Left forelimb (tissue), 1 donor: ENCODE data around the gene GIT1.
"Not testable (repeated sequence)": the region's sequence is repeated elsewhere in the genome, so short reads cannot be mapped to it uniquely, and the experiment has no call there.

Experiments used
- DNase-seq: peaks from one replicate; pipeline ENCODE4 v3.0.0-alpha.2; 2018; ENCODE audit warnings: low spot score

The GIT1 gene

DNA sequence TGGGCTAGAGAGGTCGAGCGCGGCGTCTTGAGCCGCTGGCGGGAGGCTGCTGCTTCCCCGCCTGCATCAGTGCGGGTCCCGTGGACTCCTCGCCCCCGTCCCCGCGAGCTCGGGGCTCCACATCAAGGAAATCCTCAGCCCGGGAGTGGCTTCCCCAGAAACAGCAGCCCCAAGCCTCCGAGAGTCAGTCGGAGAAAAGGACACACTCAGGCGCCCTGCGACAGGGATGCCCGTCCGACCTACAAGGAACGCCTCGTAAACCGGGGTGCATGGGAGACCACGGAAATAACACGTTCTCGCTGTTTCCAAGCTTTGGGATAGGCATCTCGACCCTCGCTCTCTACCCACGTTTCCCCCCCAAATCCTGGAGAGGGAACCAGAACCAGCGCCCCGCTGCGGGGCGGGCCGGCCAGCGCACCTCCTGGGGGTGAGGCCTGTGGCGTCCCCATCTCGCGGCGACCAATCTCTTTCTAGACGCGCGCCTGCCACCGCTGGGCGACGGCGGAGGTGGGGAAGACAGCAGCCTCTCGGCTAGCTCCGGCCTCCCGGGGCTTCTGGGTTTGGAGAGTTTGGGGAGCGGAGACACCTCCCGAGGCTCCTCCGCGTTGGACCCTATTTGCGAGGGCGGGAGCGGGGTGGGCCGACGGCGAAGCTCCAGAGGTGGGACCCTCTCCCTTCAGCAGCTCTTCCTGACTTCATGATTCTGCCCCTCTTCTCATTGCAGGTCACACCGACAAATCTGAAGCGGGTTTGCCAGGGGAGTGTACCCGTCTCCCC lies 21.7 kb downstream of the GIT1 start:
- peak; percentile 73 for DNase-seq

DNA sequence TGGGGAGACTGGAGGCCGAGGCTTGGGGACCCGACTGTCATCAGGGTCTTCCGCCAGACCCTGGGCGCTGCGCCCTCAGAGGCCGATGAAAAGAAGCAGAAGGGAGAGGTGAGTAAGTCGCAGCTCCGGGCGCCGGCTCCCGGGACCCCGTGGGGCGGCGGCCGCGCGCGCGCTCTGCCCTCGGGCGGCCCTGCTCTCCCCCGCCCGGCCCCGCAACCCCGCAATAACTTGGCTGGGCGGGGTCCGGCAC lies 22.2 kb downstream of the GIT1 start:
- no peak for DNase-seq

DNA sequence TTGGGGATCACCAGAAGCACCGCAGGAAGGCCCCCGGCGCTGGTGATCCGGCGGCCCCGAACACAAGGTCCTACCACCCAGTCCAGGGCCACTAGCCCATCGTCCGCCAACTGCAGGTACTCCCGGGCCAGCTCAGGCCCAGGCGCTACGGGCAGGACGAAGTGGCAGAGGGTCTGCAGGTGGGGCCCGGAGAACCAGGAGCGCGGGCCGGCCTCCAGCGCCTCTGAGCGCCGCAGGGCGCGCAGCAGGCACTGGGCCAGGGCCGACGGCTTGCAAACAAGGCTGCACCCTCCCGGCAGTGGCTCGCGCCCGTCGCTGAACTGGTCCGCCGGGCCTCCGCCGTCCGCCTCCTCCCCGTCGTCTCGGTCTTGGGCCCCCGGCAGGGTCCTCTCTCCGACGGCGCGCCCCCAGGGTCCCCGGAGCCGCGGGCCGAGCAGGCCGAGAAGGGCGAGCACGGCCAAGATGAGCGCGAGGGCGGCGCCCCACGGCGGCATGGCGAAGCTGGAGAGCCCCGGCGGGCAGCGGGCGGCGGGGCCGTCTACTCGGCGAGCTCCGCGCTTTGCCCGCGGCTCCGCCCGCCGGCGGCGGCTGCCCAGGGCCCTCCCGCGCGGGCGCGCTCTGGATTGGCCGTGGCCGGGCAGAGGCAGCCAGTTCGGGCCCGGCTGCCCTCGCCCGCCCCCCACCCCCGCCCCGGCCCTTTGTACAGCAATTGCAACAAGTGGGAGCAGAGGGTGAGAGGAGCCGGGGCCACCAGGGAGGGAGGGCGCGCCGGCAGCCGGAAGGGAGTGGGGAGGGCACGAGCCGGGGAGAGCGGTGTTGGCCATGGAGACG lies 22.8 kb downstream of the GIT1 start, which contains the start of gene ABHD15:
Gene ABHD15, minus strand, starts transcription at position 565 of the 831 bp plus-strand sequence. Its CDS starts 71 bp downstream, at position 494.
- DNase-seq: peak; percentile 78

DNA sequence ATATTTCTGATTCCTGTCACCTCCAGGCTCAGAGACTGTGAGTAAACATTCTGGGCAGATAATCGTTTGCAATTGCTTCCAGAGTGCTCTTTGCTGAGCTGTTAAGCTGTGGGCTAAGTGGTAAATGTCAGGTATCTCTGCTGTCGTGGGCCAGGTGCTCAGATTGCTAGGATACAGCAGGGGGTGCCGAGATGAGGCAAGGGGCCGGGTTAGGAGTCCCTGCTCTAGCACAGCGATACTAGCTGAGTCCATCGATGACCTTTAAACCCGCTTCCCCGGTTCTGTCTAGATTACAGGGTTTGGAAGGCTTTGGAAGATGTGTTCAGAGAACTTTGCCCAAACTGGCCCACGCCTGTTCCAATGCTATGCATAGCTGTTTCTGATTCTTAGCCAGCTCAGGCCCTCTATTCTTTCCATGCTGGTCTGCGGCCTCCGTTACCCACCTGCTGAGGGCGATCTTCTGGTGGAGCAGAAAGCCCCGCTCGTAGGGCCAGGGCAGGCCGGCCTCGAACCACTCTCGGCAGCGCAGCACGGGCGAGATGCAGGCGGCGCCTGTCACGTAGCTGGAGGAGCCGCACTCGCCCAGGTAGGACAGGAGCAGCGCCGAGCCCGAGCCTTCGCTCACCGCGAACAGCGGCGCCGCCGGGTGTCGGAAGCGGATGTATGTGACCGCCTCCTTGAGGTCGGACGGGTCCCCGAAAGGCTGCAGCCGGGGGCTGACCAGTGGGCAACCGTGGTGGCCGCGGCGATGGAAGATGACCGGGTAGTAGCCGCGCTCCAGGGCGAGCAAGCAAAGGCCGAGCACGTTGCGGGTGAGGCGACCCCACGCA lies 23.6 kb downstream of the GIT1 start:
- DNase-seq: peak; percentile 64

DNA sequence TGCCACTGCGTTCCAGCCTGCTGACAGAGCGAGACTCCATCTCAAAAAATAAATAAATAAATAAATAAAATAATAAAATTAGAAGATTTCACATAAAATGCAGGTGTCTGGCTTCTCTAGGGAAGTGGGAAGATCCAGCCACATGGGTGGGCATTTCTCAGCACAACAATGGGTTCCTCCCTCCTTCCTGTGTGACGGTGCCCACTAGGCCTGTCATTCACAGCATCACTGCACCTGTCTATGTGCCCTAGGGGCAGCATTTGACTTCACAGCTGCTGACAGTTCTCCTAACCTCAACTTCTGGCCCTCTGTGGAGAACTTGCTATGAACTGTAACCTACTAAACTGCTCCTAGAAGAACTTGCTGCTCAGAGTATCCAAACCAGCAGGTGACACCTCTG lies 25.6 kb downstream of the GIT1 start:
- DNase-seq: no peak

DNA sequence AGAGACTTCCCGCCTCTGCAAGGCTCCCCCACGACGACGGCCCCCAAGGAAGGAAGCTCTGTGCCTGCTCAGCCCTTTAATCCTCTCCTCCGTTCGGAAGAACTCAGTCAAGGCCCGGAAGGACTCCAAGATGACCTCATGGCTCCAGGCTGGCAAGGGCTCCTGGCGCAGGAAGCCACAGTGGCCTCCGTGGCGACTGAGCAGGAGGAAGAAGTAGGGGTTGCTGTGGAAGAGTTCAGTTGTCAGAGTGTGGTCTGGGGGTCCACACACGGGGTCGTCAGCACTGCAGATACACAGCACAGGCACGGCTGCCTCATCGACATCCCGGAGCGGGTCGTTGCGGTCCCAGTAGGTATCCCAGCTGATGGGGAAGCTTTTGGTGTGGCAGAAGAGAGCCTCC lies 26.8 kb downstream of the GIT1 start:
- no peak for DNase-seq

DNA sequence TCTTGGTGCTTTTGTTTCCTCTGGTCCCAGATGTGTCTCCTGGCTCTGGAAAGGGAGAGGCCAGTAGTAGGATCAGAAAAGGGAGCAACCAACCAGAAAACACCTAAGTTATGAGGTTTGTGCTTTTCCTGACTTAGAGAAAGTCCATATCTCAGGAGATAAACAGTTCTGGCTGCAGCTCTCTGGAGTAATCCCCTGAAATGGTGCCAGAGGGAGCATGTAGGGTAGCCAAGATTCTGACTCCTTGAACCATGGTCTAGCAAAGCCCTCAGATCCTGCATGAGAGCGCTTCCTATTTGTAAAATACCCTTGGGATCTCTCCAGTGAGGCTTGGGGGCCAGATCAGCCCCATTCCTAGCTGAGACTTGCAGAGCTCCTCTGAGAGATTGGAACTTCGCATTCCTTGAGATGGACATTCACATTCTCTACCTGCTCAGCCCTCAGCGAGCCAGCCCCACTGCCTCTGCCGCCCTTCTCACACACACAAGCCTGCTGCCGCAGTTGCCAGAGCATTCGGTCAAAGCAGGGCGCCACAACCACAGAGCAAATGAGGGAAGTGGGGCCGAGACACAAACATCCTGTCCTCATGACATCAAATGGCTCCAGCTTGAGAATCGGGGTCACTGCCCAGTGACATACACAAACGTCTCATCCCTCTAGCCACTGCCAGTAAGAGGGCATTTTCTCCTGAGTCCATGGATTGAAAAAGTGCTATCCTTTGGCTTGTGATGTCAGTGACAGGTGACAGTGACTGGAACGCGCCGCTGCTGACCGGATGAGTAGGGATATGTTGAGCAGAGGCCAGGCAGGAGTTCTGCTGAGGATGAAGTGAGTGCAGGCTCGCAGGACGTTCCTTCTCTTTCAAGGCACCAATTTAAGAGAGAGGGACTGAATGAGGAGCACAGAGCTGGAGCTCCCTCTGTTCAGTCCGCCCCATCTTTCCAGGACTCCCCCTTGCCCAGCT lies 27.6 kb downstream of the GIT1 start:
- no peak for DNase-seq

DNA sequence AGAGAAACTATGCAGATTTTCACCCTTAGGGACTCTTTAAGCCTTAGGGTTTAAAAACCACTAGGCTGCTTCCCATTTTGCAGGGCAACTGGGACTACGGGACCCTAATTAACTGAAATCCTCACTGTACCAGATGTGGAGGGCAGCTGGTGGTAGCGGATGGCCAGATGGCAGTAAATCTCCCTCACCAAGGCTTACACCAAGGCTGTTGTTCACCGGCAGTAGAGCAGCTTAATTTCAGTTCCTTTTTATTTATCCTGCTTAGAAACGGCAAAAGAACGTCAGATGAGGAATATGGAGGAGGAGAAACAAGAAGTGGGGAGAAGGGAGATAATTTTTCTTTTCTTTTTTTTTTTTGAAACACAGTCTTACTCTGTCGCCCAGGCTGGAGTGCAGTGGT lies 29.1 kb downstream of the GIT1 start:
- no peak for DNase-seq

DNA sequence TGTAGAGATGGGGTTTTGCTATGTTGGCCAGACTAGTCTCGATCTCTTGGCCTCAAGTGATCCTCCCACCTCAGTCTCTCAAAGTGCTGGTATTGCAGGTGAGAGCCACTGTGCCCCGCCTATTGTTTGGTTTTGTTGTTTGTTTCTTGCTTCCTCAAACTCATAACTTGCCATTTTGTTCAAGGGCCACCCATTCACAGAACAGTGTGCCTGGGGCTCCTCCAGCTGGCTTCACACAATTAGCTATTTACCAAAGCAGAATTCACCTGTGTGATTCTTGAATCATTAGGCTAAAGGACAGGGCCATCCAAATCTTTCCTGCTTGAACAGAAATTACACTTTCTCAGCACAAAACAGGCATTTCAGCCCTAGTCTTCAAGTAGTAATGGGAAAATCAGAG lies 29.8 kb downstream of the GIT1 start:
- no peak for DNase-seq

DNA sequence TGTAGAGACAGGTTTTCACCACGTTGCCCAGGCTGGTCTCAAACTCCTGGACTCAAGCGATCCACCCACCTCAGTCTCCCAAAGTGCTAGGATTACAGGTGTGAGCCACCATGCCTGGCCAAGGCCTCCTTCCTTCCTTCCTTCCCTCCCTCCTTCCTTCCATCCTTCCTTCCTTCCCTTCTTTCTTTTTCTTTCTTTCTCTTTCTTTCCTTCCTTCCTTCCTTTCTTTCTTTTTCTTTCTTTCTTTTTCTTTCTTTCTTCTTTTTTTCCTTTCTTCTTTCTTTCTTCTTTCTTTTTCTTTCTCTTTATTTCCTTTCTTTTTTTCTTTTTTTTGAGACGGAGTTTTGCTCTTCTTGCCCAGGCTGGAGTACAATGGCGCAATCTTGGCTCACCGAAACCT lies 31.3 kb downstream of the GIT1 start:
- not testable (repeated sequence) for DNase-seq

DNA sequence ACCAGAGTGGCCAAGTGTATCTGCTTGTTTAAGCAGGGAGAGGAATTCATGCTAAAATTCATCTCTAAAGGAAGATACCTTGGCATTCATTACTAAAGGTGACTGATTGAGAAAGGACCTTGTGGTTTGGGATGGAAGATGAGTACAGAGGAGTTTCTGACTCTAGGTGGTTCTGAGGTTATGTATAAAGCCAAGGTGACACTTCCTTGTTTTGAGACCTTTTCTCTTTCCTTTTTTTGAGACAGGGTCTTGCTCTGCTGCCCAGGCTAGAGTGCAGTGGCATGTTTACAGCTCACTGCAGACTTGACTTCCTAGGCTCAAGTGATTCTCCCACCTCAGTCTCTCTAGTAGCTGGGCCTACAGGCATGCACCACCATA lies 31.7 kb downstream of the GIT1 start:
- DNase-seq: no peak

DNA sequence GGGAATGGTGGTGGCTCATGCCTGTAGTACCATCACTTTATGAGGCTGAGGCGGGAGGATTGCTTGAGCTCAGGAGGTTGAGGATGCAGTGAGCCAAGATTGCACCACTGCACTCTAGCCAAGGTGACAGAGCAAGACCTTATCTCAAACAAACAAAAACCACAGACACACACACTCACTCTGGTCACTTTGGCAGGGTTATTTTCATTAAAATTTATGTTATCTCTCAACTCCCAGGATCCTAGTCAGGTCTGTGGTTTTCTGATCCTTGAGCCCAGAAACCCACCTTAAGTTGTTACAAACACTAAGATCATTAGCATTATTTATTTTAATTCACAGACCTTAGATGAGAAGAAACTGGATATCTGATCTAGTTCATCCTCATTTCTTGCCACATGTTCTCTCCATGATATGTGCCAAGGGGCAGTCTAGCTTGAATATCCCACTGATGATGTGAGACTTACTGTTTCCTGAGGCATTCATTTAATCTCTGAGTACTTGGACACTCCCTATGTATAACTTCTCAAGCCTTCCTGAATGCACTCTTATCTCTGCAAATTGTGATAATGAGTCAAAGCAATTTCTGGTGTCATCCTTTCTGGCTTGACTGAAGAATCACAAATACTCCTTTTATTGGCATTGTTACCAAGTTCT lies 32.2 kb downstream of the GIT1 start:
- no peak for DNase-seq

DNA sequence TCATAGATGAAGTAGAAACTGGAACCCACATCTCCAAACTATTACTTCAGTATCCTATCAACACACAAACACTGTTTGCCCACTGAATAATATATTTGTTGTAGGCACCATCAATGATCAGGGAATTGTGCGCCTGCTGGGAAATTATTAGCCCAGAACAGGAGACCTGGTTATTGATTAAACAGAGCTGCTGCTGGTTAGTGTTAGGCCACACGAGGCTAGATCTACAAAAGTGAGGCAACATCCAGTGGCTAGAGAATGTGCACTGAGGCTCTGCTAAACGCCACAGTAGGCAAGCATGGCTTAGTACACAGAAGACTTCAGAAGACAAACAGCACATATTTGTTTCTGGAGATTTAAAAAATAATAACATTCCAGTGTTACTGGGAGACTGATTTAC lies 33.6 kb downstream of the GIT1 start:
- DNase-seq: no peak

DNA sequence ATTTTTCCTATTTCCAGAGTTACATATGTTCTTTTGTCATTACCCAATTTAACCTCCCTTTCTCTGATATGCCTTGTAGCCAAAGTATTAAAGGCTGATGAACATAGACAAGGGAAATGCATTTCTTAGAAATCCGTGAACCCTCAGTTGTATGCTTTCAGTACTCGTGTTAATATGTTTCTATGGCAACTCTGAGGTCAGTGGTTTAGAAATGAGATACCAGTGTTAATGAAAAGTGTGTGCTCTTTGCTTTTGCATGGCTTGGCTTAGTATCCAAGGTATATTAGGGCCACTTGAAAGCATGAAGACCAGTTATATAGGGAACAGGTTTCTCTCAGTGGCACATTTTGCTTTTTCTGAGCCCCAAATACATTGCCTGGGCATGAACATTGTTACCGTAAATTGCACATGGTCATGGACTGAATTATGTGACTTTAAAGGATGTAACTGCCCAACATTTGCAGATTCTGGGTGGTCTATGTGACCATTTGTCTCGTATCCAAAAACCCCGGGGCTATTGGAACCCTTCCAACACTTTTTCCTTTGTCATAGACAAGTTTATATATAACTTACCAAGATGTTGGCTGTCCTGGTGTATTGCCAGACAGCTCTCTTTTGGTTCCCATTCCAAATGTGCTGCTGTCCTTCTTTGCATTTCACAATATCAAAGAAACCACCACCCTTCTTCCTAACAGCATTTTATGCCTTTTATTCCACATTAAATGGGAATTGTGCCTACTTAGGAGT lies 40.1 kb downstream of the GIT1 start:
- no peak for DNase-seq

DNA sequence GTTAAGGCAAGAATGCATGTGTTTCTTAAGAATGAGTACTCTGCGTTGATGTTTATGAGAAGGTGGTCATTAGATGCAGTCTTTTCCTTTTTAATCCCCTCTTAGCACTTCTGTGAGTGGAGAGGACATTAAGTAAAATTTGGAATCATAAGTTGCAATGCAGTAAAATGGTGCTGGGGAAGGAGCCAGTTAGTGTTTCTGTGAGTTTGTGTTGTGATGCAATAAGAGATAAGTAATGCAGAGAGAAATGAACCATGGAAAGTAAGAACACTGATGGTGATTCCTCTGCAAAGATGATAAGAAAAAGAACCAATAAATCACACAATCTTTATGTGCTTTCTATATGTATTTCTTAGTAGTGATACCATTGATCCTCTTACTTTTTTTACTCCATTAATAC lies 42.6 kb downstream of the GIT1 start:
- DNase-seq: no peak

DNA sequence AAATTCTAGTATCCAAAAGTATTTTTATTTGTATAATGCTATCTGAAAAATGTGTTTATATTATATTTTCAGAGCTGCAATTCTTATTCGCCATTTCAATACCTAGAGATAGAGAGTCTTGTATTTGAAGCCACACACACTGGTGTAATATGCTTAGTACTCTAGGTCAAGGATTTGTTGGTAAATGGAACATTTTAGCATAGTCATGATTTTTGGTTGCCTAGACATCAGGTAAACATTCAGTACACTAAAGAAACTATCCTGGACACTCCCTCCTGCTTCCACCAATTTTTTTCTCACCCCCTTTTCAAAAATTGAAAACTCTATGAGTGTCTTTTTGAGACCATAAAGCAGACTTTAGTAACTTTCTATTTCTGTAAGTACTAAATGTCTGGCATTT lies 43.4 kb downstream of the GIT1 start:
- DNase-seq: no peak

DNA sequence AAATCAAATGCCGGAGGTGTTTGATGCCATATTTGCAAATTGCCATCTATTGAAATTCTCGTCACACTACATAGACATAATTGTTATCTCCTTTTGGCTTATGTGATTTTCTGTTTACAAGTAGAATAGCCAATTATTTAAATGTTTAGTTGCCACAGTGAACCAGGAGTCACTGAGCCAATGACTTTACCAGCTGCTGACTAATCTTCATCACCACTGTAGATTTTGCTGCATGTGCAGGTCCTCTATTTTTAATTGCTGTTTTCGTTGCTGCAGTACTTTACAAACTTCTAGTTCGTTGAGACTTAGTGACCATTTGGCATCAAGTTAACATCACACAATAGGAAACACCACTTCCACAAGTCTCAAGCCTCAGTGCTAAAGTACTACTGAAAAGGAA lies 45.4 kb downstream of the GIT1 start:
- no peak for DNase-seq

DNA sequence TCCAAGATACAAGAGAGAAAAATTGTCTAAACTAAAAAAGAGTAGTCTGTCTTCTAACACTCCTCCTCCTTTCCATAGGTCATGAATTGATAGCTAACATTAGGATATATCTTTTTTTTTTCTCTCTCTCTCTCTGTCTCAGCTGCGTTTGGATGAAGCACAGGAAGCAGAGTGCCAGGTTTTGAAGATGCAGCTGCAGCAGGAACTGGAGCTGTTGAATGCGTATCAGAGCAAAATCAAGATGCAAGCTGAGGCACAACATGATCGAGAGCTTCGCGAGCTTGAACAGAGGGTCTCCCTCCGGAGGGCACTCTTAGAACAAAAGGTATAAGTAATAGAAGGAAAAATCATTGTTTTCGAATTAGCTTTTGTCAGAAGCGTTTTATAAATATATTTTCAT lies 55.5 kb downstream of the GIT1 start:
- no peak for DNase-seq

DNA sequence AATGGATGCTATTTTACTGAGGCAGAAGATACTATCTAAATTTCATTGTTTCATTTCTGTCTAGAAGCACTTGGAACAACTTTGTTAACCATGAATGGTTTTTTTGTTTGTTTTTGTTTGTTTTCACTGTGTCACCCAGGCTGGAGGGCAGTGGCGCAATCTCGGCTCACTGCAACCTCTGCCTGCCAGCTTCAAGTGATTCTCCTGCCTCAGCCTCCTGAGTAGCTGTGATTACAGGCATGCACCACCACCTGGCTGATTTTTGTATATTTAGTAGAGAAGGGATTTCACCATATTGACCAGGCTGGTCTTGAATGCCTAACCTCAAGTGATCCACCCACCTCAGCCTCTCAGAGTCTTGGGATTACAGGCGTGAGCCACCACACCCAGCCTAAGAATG lies 63.1 kb downstream of the GIT1 start:
- no peak for DNase-seq

DNA sequence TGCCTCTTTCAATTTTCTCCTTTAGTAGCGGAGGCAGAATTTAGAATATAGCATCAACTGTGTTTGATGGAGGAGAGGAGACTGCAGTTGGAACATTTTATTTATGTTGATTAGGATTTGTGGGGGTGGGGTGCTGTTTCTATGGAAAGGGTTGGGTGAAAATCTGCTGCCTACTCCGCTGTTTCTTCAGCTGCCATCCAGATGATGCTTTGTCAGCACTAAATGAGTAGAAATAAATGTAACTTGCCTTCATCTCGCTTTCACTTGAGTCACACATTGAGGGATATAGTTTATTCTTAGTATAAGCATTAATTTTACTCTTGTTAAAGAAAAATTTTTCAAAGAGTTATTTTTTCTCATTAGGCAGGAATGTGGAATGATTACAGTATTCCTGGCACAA lies 64.8 kb downstream of the GIT1 start:
- DNase-seq: no peak
